DND-41 (cell line): ENCODE data around the gene CACNG3.

ENCODE experiments used
- ATAC-seq: fragments of 200-7000 bp; cut with Tn5 transposase; 3 replicates; pipeline ENCODE4 v1.9.1; 2021; ENCODE audit warnings: low read depth; ENCODE audit not compliant: insufficient read depth
- DNase-seq: peaks from one replicate; pipeline ENCODE4 v3.0.0-alpha.2; 2020
- H2AFZ ChIP-seq: 2 replicates; pipeline ENCODE4 v1.6.0; 2012; ENCODE audit warnings: low read depth, low read length
- H3K27ac ChIP-seq: 2 replicates; pipeline ENCODE4 v1.5.1; 2012; ENCODE audit warnings: low read length, inconsistent platforms
- H3K27me3 ChIP-seq: fragments of 200-600 bp; sonication (generic); 2 replicates; pipeline ENCODE4 v1.6.0; 2012; ENCODE audit warnings: low read length, mild to moderate bottlenecking, inconsistent platforms; ENCODE audit not compliant: insufficient read depth, poor library complexity
- H3K36me3 ChIP-seq: 2 replicates; pipeline ENCODE4 v1.5.1; 2012; ENCODE audit warnings: low read length, inconsistent platforms; ENCODE audit not compliant: insufficient read depth
- H3K4me1 ChIP-seq: 2 replicates; pipeline ENCODE4 v1.5.1; 2012; ENCODE audit warnings: mild to moderate bottlenecking, low read length; ENCODE audit not compliant: insufficient read depth
- H3K4me2 ChIP-seq: 2 replicates; pipeline ENCODE4 v1.6.0; 2012; ENCODE audit warnings: mild to moderate bottlenecking, moderate library complexity, low read length, inconsistent platforms; ENCODE audit not compliant: insufficient read depth
- H3K4me3 ChIP-seq, 2 experiments: fragments of 200-600 bp in 1 of 2; shearing (Covaris generic) in 1 of 2; 2 replicates each; pipeline ENCODE4 v1.5.1; 2012 to 2016; ENCODE audit warnings: inconsistent platforms in 2 of 2, low read length in 2 of 2, mild to moderate bottlenecking in 2 of 2, low read depth in 1 of 2, moderate library complexity in 1 of 2
- H3K79me2 ChIP-seq: 2 replicates; pipeline ENCODE4 v1.6.0; 2012; ENCODE audit warnings: low read length, inconsistent platforms; ENCODE audit not compliant: insufficient read depth
- H3K9ac ChIP-seq: 2 replicates; pipeline ENCODE4 v1.6.0; 2012; ENCODE audit warnings: low read depth, mild to moderate bottlenecking, inconsistent platforms, low read length, moderate library complexity
- H3K9me3 ChIP-seq: 2 replicates; pipeline ENCODE4 v1.5.1; 2012; ENCODE audit warnings: low read length, moderate library complexity, mild to moderate bottlenecking, inconsistent platforms; ENCODE audit not compliant: insufficient read depth, severe bottlenecking
- H4K20me1 ChIP-seq: 2 replicates; pipeline ENCODE4 v1.6.0; 2012; ENCODE audit warnings: low read length; ENCODE audit not compliant: insufficient read depth
- CTCF ChIP-seq: IDR thresholded peaks from 2 replicates; pipeline ENCODE4 v1.5.1; 2012; ENCODE audit warnings: borderline replicate concordance, low read length, moderate library complexity, mild to moderate bottlenecking; ENCODE audit not compliant: poor library complexity, severe bottlenecking; ENCODE audit errors: extremely low read depth
- EZH2 ChIP-seq: IDR thresholded peaks from 3 replicates; pipeline ENCODE4 v1.6.1; 2012; ENCODE audit warnings: borderline replicate concordance, low read depth, mild to moderate bottlenecking, moderate library complexity, low read length, inconsistent platforms; ENCODE audit not compliant: severe bottlenecking

CACNG3 gene

GRCh38 chr16:24348545-24349290 lies 92.6 kb downstream of the CACNG3 start:
- Histone ChIP-seq H3K9ac (no peak overlapping the region), H3K27me3 (no peaks in the 10 kb centered on the region), H4K20me1 (no peaks in the 10 kb centered on the region), H3K4me1 (no peaks in the 10 kb centered on the region), H3K36me3 (no peaks in the 10 kb centered on the region), H3K4me2 (no peak overlapping the region), H3K4me3 (no peak overlapping the region), H2AFZ (no peak overlapping the region), H3K27ac (no peak overlapping the region), H3K9me3 (no peaks in the 10 kb centered on the region), H3K79me2 (no peaks in the 10 kb centered on the region)
- ATAC-seq (no peak), DNase-seq (no peak)
- no peak for TF ChIP-seq CTCF
- no peak for TF ChIP-seq EZH2

GRCh38 chr16:24349320-24349719 lies 93.2 kb downstream of the CACNG3 start:
- Histone ChIP-seq H3K9me3 (no peaks in the 10 kb centered on the region), H3K4me2 (no peak overlapping the region), H2AFZ (no peak overlapping the region), H3K36me3 (no peaks in the 10 kb centered on the region), H3K4me1 (no peaks in the 10 kb centered on the region), H3K27ac (no peak overlapping the region), H4K20me1 (no peaks in the 10 kb centered on the region), H3K9ac (no peak overlapping the region), H3K4me3 (no peak overlapping the region), H3K27me3 (no peaks in the 10 kb centered on the region), H3K79me2 (no peaks in the 10 kb centered on the region)
- TF ChIP-seq EZH2 (no peak), CTCF (no peak)
- no peak for ATAC-seq
- DNase-seq: no peak

GRCh38 chr16:24352746-24353145 lies 96.6 kb downstream of the CACNG3 start:
- H3K79me2 ChIP-seq: no peaks in the 10 kb centered on the region
- H3K4me2 ChIP-seq: no peak overlapping the region
- H4K20me1 ChIP-seq: no peaks in the 10 kb centered on the region
- ATAC-seq: no peak
- no peak overlapping the region for H2AFZ ChIP-seq
- no peaks in the 10 kb centered on the region for H3K36me3 ChIP-seq
- H3K27ac ChIP-seq: no peak overlapping the region
- DNase-seq: no peak
- no peak overlapping the region for H3K4me3 ChIP-seq
- peaks cover 5% of the 10 kb centered on the region for H3K27me3 ChIP-seq
- no peaks in the 10 kb centered on the region for H3K9me3 ChIP-seq
- H3K4me1 ChIP-seq: no peaks in the 10 kb centered on the region
- no peak for TF ChIP-seq CTCF
- TF ChIP-seq EZH2: no peak
- H3K9ac ChIP-seq: no peak overlapping the region
